MCF 10A (cell line): ENCODE results near the gene ACTL9. TPM values are rescaled to one million over a fixed set of nuclear protein-coding genes. Genes with fewer than 3 reads are reported as not detected.
"Not testable (repeated sequence)": the region's sequence is repeated elsewhere in the genome, so short reads cannot be mapped to it uniquely, and the experiment has no call there.

Experiments
- Bru-seq: library from RNA; stranded (reverse); fragments of 400-500 nt; gene quantifications from one replicate; lab custom pipeline; 2021; lab: Mats Ljungman, UMichigan
- BruChase-seq, 2 experiments: library from RNA; stranded (reverse); fragments of 400-500 nt; gene quantifications; one replicate each; lab custom pipeline; 2021; lab: Mats Ljungman, UMichigan
- BruUV-seq: library from RNA; stranded (reverse); fragments of 400-500 nt; replicated peaks from 2 replicates; lab custom pipeline; 2021; lab: Mats Ljungman, UMichigan
- CTCF ChIA-PET: fragments of 300-600 bp; sonication (Branson Sonifier 250); formaldehyde crosslinking; extraction: SDS; loops from one replicate; lab custom pipeline; 2021; ENCODE audit warnings: antibody characterized with exemption, inconsistent platforms; lab: Yijun Ruan, JAX
- POLR2A ChIA-PET: fragments of 300-600, 350-650 bp; sonication (Branson Sonifier 250); formaldehyde crosslinking; extraction: SDS; loops from one replicate; lab custom pipeline; 2020; ENCODE audit warnings: antibody characterized with exemption, inconsistent platforms; lab: Yijun Ruan, JAX
- DNase-seq: peaks from one replicate; pipeline ENCODE4 v3.0.0-alpha.2; 2018; ENCODE audit not compliant: unreplicated experiment
- H3K27ac Mint-ChIP-seq: one replicate; pipeline ENCODE4 v1.8.0; 2022; ENCODE audit warnings: mild to moderate bottlenecking, low read depth, mixed read lengths; ENCODE audit not compliant: unreplicated experiment
- H3K27me3 Mint-ChIP-seq: one replicate; pipeline ENCODE4 v1.8.0; 2022; ENCODE audit warnings: mixed read lengths; ENCODE audit not compliant: insufficient read depth, unreplicated experiment
- H3K36me3 Mint-ChIP-seq: one replicate; pipeline ENCODE4 v1.8.0; 2022; ENCODE audit warnings: mild to moderate bottlenecking, moderate library complexity, mixed read lengths; ENCODE audit not compliant: insufficient read depth, unreplicated experiment
- H3K4me1 Mint-ChIP-seq: one replicate; pipeline ENCODE4 v1.8.0; 2022; ENCODE audit warnings: mixed read lengths; ENCODE audit not compliant: insufficient read depth, unreplicated experiment
- H3K4me3 Mint-ChIP-seq: one replicate; pipeline ENCODE4 v1.8.0; 2022; ENCODE audit warnings: mild to moderate bottlenecking, moderate library complexity, mixed read lengths; ENCODE audit not compliant: unreplicated experiment
- H3K9me3 Mint-ChIP-seq: one replicate; pipeline ENCODE4 v1.8.0; 2022; ENCODE audit warnings: mixed read lengths; ENCODE audit not compliant: unreplicated experiment
- CTCF ChIP-seq: fragments of 200-600 bp; IDR thresholded peaks from one replicate; pipeline ENCODE4 v1.8.0; 2022; ENCODE audit warnings: antibody characterized with exemption, mild to moderate bottlenecking; ENCODE audit not compliant: unreplicated experiment
- intact Hi-C: fragments of 100-400 bp; cut with micrococcal nuclease; formaldehyde crosslinking; loops from 2 replicates; pipeline ENCODE4 v1.14.1; 2022
- long read RNA-seq: library from polyadenylated mRNA; stranded (forward); transcript quantifications from one replicate; pipeline ENCODE4 v2.0.0, GENCODE V29; 2022
- total RNA-seq: library from RNA; stranded (reverse); gene quantifications from 2 replicates; pipeline ENCODE4 v1.2.3, GENCODE V29; 2022

The ACTL9 gene
- total RNA-seq, result not detected in 2 replicates
- Bru-seq, nascent RNA, result not detected
- not detected for BruChase-seq, experiment 1, labeled RNA remaining after a 6-hour chase
- not detected for BruChase-seq, experiment 2, labeled RNA remaining after a 2-hour chase
- long read RNA-seq, result 0 reads

- no peak within 1 kb of the TSS for H3K4me3 Mint-ChIP-seq
These were observed at the start of gene ACTL9 for GRCh38 chr19:8698433-8699063. ACTL9 (minus strand) TSS chr19:8698795; CDS start chr19:8698701, 94 bp downstream.

GRCh38 chr19:8739291-8740065 is 40.9 kb upstream of the ACTL9 start:
- POLR2A ChIA-PET, DNase-seq, intact Hi-C loops, H3K9me3 Mint-ChIP-seq, H3K4me1 Mint-ChIP-seq, H3K4me3 Mint-ChIP-seq, CTCF ChIA-PET, H3K27ac Mint-ChIP-seq, BruUV-seq, H3K36me3 Mint-ChIP-seq, H3K27me3 Mint-ChIP-seq: not testable (repeated sequence)

More at GRCh38 chr19:8698433-8699063, at the start of gene ACTL9:
- H3K4me1 Mint-ChIP-seq, result no peaks in the 10 kb centered on the region
- no peaks in the 10 kb centered on the region for H3K27me3 Mint-ChIP-seq
- intact Hi-C loops, result no loop called here
- no TSS peak for BruUV-seq
- DNase-seq, result no peak
- CTCF ChIA-PET, result interaction anchor here (0.6 to 0.8 kb wide), 5 partner anchors 26 to 383 kb away, joined by 3 read pairs; no protein-coding TSS in a partner anchor
- H3K36me3 Mint-ChIP-seq, result no peaks in the 10 kb centered on the region
- POLR2A ChIA-PET, result no interaction called here
- H3K27ac Mint-ChIP-seq, result no peak within 1 kb of the TSS
- TF ChIP-seq CTCF, result no peak
- H3K9me3 Mint-ChIP-seq, result peaks cover 21% of the 10 kb centered on the region

GRCh38 chr19:8738377-8738776 is 39.8 kb upstream of the ACTL9 start:
- no peak for TF ChIP-seq CTCF
- Mint-ChIP-seq H3K27me3 (no peaks in the 10 kb centered on the region), H3K4me1 (no peaks in the 10 kb centered on the region), H3K9me3 (peaks cover 4% of the 10 kb centered on the region), H3K4me3 (no peak overlapping the region), H3K27ac (no peak overlapping the region), H3K36me3 (no peaks in the 10 kb centered on the region)
- ChIA-PET CTCF (no interaction called here), POLR2A (no interaction called here)
- no TSS peak for BruUV-seq
- DNase-seq, result no peak
- intact Hi-C loops, result no loop called here

- intact Hi-C loops, result no loop called here
- Mint-ChIP-seq H3K4me1 (no peaks in the 10 kb centered on the region), H3K4me3 (no peak overlapping the region), H3K9me3 (peaks cover 26% of the 10 kb centered on the region), H3K27ac (no peak overlapping the region), H3K27me3 (no peaks in the 10 kb centered on the region), H3K36me3 (peaks cover 6% of the 10 kb centered on the region)
- POLR2A ChIA-PET, result no interaction called here
- CTCF ChIA-PET, result interaction anchor here (1.0 kb wide), 1 partner anchor 77 kb away, joined by 3 read pairs; no protein-coding TSS in a partner anchor
- BruUV-seq, result no TSS peak
- no peak for DNase-seq
- TF ChIP-seq CTCF, result no peak
These were observed 33.0 kb upstream of the ACTL9 start for GRCh38 chr19:8731428-8732169.
